Progenitor cell of endocrine pancreas (in vitro differentiated cells): Measurements from ENCODE around the gene KLHL13. TPM values are rescaled to one million over a fixed set of nuclear protein-coding genes. Genes with fewer than 3 reads are reported as not detected.

Experiments
- DNase-seq: peaks from one replicate; pipeline ENCODE4 v3.0.0; 2021; ENCODE audit warnings: low spot score; ENCODE audit not compliant: unreplicated experiment
- H3K27ac Mint-ChIP-seq: 2 replicates; pipeline ENCODE4 v1.8.0; 2021; ENCODE audit warnings: mild to moderate bottlenecking, moderate library complexity, mixed read lengths
- H3K27me3 Mint-ChIP-seq: 2 replicates; pipeline ENCODE4 v1.8.0; 2021; ENCODE audit warnings: mixed read lengths
- H3K36me3 Mint-ChIP-seq: 2 replicates; pipeline ENCODE4 v1.8.0; 2022; ENCODE audit warnings: mixed read lengths; ENCODE audit not compliant: insufficient read depth
- H3K4me1 Mint-ChIP-seq: 2 replicates; pipeline ENCODE4 v1.8.0; 2021; ENCODE audit warnings: low read depth, mixed read lengths
- H3K4me3 Mint-ChIP-seq: 2 replicates; pipeline ENCODE4 v1.8.0; 2021; ENCODE audit warnings: low read depth, mild to moderate bottlenecking, moderate library complexity, mixed read lengths
- H3K9me3 Mint-ChIP-seq: 2 replicates; pipeline ENCODE4 v1.8.0; 2021; ENCODE audit warnings: low read depth, mixed read lengths
- CTCF ChIP-seq: fragments of 200-600 bp; sonication (generic); IDR thresholded peaks from one replicate; pipeline ENCODE4 v1.5.0; 2021; ENCODE audit warnings: antibody characterized with exemption, mild to moderate bottlenecking; ENCODE audit not compliant: unreplicated experiment
- total RNA-seq: library from RNA; stranded (reverse); gene quantifications from 2 replicates; pipeline ENCODE4 v1.2.1, GENCODE V29; 2021

The KLHL13 gene
- total RNA-seq, 1 donor from 2014 or later, result 5.6 TPM

DNA sequence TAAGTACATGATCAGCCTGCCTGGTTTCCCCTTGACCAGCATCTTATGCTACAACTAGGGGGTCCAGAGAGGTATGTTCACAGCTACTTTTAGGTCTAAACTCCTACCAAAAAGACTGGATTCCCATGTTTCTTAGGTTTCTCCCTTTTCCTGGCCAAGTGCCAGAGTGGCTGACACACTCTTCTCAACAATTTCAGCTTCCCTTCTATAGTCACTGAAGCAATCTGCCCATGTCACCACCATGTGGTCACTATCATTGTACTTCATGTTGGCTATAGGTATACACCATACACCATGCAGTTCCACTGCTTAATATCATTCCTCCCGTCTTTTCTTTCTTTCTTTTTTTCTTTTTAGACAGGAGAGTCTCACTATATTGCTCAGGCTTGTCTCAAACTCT lies 66.9 kb downstream of the KLHL13 start:
- Mint-ChIP-seq H3K36me3 (peaks cover 2% of the 10 kb centered on the region), H3K4me1 (no peaks in the 10 kb centered on the region), H3K9me3 (peaks cover 22% of the 10 kb centered on the region), H3K27me3 (no peaks in the 10 kb centered on the region), H3K27ac (no peak overlapping the region), H3K4me3 (no peak overlapping the region)
- no peak for TF ChIP-seq CTCF
- DNase-seq, result no peak

GRCh38 chrX:118047446-118048186 lies 69.0 kb downstream of the KLHL13 start:
- Mint-ChIP-seq H3K4me3 (no peak overlapping the region), H3K27ac (no peak overlapping the region), H3K4me1 (no peaks in the 10 kb centered on the region), H3K27me3 (no peaks in the 10 kb centered on the region), H3K36me3 (peaks cover 6% of the 10 kb centered on the region), H3K9me3 (peaks cover 43% of the 10 kb centered on the region)
- no peak for DNase-seq
- TF ChIP-seq CTCF, result no peak

DNA sequence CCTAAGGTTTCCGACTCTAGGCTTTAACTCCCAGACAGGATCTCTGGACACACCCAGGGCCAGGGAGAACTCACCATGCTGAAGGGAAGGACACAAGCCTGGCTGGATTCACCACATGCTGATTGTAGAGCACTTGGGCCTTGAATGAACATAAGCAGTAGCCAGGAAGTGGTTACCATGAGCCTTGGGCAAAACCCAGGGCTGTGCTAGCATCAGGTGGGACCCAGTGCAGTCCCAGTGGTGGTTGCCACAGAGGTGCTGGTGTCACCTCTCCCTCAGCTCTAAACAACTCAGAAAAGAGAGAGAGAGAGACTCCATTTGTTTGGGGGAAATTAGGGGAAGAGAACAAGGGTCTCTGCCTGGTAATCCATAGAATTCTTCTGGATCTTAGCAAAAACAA lies 77.0 kb downstream of the KLHL13 start:
- Mint-ChIP-seq H3K9me3 (peaks cover 48% of the 10 kb centered on the region), H3K27ac (no peak overlapping the region)

DNA sequence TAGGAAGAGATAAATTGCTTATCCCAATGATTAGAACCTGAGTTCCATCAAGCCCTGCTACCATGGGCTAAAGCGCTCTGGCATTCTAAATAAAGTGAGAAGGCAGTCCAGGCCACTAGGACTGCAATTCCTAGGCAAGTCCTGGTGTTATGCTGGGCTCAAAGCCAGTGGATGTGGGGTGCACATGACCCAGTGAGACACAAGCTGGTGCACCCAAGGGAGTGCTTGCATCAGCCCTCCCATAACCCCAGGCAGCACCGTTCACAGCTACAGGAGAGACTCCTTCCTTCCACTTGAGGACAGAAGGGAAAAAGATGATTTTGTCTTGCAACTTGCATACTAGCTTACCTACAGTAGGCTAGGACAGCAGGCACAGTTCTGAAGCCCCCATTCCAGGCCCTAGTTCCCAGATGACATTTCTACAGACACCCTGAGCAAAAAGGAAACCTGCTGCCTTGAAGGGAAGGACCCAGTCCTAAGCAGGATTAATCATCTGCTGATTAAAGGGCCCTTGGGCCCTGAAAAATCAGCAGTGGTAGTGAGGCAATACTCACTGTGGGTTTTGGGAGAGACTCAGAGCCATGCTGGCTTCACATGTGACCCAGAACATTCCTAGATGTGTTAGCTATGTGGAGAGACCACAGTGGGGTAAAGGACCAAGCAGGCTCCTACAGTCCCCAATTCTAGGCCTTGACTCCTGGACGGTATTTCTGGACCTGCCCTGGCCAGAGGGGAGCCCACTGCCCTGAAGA lies 77.8 kb downstream of the KLHL13 start:
- no peak for TF ChIP-seq CTCF
- H3K36me3 Mint-ChIP-seq, result no peaks in the 10 kb centered on the region
- peaks cover 40% of the 10 kb centered on the region for H3K9me3 Mint-ChIP-seq
- no peak overlapping the region for H3K27ac Mint-ChIP-seq
- H3K27me3 Mint-ChIP-seq, result no peaks in the 10 kb centered on the region
- H3K4me1 Mint-ChIP-seq, result no peaks in the 10 kb centered on the region
- H3K4me3 Mint-ChIP-seq, result no peak overlapping the region
- no peak for DNase-seq

More for the DNA sequence above, 77.0 kb downstream of the KLHL13 start:
- H3K36me3 Mint-ChIP-seq, result peaks cover 3% of the 10 kb centered on the region
- no peaks in the 10 kb centered on the region for H3K27me3 Mint-ChIP-seq
- no peaks in the 10 kb centered on the region for H3K4me1 Mint-ChIP-seq
- no peak for TF ChIP-seq CTCF
- no peak for DNase-seq
- no peak overlapping the region for H3K4me3 Mint-ChIP-seq

- no peaks in the 10 kb centered on the region for H3K27me3 Mint-ChIP-seq
- H3K4me1 Mint-ChIP-seq, result no peaks in the 10 kb centered on the region
- DNase-seq, result no peak
- TF ChIP-seq CTCF, result no peak
- peaks cover 23% of the 10 kb centered on the region for H3K9me3 Mint-ChIP-seq
- no peaks in the 10 kb centered on the region for H3K36me3 Mint-ChIP-seq
- H3K27ac Mint-ChIP-seq, result no peak overlapping the region
- H3K4me3 Mint-ChIP-seq, result no peak overlapping the region
Measured at GRCh38 chrX:118026631-118027030, 90.0 kb downstream of the KLHL13 start.
